Prostate gland (tissue), 2 donors: ENCODE results near the gene PHF12. TPM values are rescaled to one million over a fixed set of nuclear protein-coding genes. Genes with fewer than 3 reads are reported as not detected.

Experiments
- DNase-seq: peaks from one replicate; pipeline ENCODE4 v3.0.0-alpha.2; 2019; ENCODE audit warnings: low spot score
- H3K27ac ChIP-seq, 2 donors: fragments of 200-600 bp; sonication (generic); 2 replicates each; pipeline ENCODE4 v1.5.1; 2017 to 2019
- H3K27me3 ChIP-seq: fragments of 200-600 bp; sonication (generic); replicated peaks from 2 replicates; pipeline ENCODE4 v1.5.1; 2019; ENCODE audit not compliant: insufficient read depth
- H3K36me3 ChIP-seq, 2 donors: fragments of 200-600 bp; sonication (generic); 1 replicate in 1 of 2; 2 replicates in 1 of 2; pipeline versions ENCODE4 v1.5.1 to v1.8.1; 2017 to 2019
- H3K4me1 ChIP-seq: fragments of 200-600 bp; sonication (generic); replicated peaks from 2 replicates; pipeline ENCODE4 v1.5.1; 2019
- H3K4me3 ChIP-seq, 2 donors: fragments of 200-600 bp; sonication (generic); 2 replicates each; pipeline ENCODE4 v1.5.1; 2017 to 2019
- H3K9me3 ChIP-seq: fragments of 200-600 bp; sonication (generic); 2 replicates; pipeline ENCODE4 v1.5.1; 2017
- POLR2A ChIP-seq: fragments of 450-650 bp; IDR thresholded peaks from one replicate; pipeline ENCODE4 v1.6.1; 2016; ENCODE audit warnings: antibody characterized with exemption, mild to moderate bottlenecking
- POLR2AphosphoS5 ChIP-seq: sonication (generic); formaldehyde crosslinking; IDR thresholded peaks from one replicate; pipeline ENCODE4 v1.6.1; 2017; ENCODE audit warnings: antibody characterized with exemption
- WGBS: methylation state at CpG from one replicate; pipeline ENCODE4 v1.1.5; 2018; 5-methylcytosine and 5-hydroxymethylcytosine counted together
- intact Hi-C: fragments of 100-400 bp; cut with DNase I; formaldehyde crosslinking; loops from one replicate; pipeline ENCODE4 v1.14.2; 2022
- total RNA-seq, 2 donors: library from RNA; depleted of rRNA; stranded (reverse); fragments of >200 nt; gene quantifications; one replicate each; pipeline ENCODE4 v1.1.0, GENCODE V29; 2016
- TF ChIP-seq, protein P1 (sequence below), 4 experiments: fragments of 200-600 bp in 2 of 4; fragments of 450-650 bp in 2 of 4; sonication (generic) in 2 of 4; IDR thresholded peaks; 1 replicate in 3 of 4; 2 replicates in 1 of 4; pipeline ENCODE4 v1.5.1; 2016 to 2019; ENCODE audit warnings: antibody characterized with exemption in 4 of 4, mild to moderate bottlenecking in 2 of 4, moderate library complexity in 2 of 4

PHF12 gene
- total RNA-seq, 2 donors from 2014 or later = 74.9 to 112 TPM

DNA sequence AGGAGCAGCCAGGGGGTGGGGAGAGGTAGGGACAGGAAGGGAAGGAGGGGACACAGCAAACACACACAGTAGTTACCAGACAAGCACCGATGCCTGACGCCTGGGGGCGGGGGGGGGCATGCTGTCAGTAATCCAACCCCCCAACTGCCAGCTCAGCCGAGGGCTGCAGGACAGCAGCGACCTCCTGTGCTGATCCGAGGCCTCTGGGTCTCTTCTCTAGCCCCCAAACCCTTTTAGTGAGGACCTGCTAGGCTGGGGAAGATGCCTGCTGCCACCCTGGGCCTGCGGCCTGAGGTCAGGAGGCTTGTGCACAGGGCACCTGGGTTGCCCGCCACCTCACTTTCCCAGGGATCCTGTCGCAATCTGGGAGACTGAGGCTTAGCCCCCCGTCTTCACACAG lies 65.4 kb downstream of the PHF12 start:
- H3K4me1 ChIP-seq = no peaks in the 10 kb centered on the region
- H3K9me3 ChIP-seq = no peaks in the 10 kb centered on the region
- TF ChIP-seq POLR2A = no peak
- no peak for TF ChIP-seq POLR2AphosphoS5
- TF ChIP-seq, protein P1, sequence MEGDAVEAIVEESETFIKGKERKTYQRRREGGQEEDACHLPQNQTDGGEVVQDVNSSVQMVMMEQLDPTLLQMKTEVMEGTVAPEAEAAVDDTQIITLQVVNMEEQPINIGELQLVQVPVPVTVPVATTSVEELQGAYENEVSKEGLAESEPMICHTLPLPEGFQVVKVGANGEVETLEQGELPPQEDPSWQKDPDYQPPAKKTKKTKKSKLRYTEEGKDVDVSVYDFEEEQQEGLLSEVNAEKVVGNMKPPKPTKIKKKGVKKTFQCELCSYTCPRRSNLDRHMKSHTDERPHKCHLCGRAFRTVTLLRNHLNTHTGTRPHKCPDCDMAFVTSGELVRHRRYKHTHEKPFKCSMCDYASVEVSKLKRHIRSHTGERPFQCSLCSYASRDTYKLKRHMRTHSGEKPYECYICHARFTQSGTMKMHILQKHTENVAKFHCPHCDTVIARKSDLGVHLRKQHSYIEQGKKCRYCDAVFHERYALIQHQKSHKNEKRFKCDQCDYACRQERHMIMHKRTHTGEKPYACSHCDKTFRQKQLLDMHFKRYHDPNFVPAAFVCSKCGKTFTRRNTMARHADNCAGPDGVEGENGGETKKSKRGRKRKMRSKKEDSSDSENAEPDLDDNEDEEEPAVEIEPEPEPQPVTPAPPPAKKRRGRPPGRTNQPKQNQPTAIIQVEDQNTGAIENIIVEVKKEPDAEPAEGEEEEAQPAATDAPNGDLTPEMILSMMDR (IDR thresholded peaks at IDR 0.05) = no peak
- no peak overlapping the region for H3K4me3 ChIP-seq
- peaks cover 20 to 26% of the 10 kb centered on the region in 2 donors for H3K36me3 ChIP-seq
- H3K27me3 ChIP-seq = no peaks in the 10 kb centered on the region
- DNase-seq = no peak
- intact Hi-C loops = no loop called here
- 64% methylated on average over 10 of the region's 10 CpGs for WGBS
- no peak overlapping the region for H3K27ac ChIP-seq

DNA sequence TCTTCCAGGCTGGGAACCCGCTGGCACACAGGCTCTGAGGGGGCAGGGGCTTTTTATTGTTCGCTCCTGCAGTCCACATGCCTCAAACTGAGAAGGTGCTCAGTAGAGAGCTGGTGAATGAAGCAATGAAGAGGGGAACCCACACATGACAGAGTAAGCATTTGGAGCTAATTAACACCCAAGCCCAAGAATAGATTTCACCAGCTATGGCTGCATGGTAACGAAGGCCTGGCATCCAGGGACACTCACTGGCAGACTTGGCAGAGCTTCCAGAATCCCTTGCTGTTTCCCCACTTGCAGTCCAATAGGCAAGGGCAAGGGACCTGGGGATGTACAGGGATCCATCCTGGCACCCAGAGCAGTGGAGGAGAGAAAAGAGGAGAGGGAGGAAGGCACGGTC lies 66.0 kb downstream of the PHF12 start:
- TF ChIP-seq POLR2A (no peak), POLR2AphosphoS5 (no peak)
- TF ChIP-seq, protein P1 (IDR thresholded peaks at IDR 0.05) = no peak
- intact Hi-C loops = no loop called here
- peaks cover 23 to 31% of the 10 kb centered on the region in 2 donors for H3K36me3 ChIP-seq

DNA sequence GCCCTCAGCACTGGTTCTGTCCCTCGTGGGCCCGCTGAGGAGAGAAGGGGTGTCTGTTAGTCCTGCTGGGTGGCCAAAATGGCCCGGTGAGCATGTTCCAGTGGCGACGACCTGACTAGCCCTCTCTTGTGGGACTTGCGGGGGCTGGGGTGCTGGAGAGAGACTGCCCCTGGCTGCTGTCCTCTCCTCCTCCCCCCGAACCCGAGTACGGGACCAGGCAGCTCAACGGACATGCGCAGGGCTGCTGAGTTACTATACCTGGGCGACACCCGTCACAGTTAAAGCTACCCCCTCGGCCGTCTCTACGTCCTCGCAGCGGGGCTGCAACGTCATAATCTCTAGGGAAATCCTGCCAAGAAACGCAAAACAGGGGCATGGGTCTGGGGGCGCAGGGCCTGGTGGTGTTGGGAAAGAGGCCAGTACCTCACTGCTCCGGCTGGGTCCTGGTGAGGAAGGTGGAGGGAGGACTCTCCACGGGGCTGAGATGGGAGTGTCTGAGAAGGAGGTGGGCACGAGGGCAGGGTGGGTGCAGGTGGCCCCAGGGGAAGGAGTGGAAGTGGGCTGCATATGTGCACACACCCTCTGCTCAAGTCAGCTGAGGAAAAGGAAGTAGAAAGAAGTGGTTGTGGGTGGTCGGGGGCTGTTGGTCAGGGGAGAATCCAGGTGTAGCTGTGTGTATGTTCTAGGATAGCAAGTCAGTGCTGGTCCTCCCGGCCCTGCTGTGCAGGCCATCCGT lies 67.2 kb downstream of the PHF12 start:
- no peaks in the 10 kb centered on the region for H3K4me1 ChIP-seq
- TF ChIP-seq POLR2AphosphoS5 = no peak
- TF ChIP-seq, protein P1 (IDR thresholded peaks at IDR 0.05) = no peak
- TF ChIP-seq POLR2A = no peak
- H3K27ac ChIP-seq = no peak overlapping the region
- intact Hi-C loops = no loop called here
- H3K36me3 ChIP-seq = peaks cover 23 to 44% of the 10 kb centered on the region in 2 donors
- no peaks in the 10 kb centered on the region for H3K27me3 ChIP-seq
- no peak for DNase-seq
- no peak overlapping the region for H3K4me3 ChIP-seq
- no peaks in the 10 kb centered on the region for H3K9me3 ChIP-seq
- 86% methylated on average over 27 of the region's 27 CpGs for WGBS

More for the DNA sequence above, 66.0 kb downstream of the PHF12 start:
- no peak overlapping the region for H3K4me3 ChIP-seq
- DNase-seq = no peak
- H3K4me1 ChIP-seq = no peaks in the 10 kb centered on the region
- H3K27ac ChIP-seq = no peak overlapping the region
- no peaks in the 10 kb centered on the region for H3K9me3 ChIP-seq
- WGBS = 93% methylated on average over 4 of the region's 4 CpGs
- H3K27me3 ChIP-seq = no peaks in the 10 kb centered on the region

DNA sequence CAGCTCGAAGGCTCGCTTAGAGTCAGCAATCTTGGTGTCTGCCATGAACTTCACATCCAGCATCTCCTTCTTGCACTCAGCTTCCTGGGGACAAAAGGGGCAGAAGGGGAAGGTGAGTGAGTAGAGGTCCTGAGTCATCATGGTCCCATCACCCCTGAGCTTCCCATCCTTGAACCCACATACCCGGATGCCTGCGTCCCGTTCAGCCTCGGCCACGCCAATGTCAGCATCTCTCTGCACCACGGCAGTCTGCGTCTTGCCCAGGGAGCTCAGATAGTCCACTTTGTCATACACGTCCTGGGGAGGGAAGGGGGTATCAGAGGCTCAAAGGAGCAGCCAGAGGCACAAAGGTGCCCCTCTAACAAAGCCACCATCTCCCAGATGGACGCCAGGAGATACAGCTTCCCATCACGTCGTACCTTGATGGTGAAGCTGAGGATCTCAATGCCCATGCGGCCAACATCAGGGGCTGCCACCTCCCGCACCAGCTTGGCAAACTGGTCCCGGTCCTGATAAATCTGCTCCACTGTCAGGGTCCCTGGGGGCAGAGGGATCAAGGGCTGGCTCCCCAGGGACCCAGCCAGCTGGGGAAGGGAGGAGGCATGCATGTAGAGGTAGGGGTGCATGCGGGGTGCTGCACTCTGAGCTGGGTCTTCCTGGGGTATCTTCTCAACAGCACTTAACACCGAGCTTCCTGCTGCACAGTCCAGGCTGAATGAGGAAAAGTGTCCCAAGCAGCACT lies 69.0 kb downstream of the PHF12 start:
- no peaks in the 10 kb centered on the region for H3K4me1 ChIP-seq
- WGBS = 91% methylated on average over 18 of the region's 18 CpGs
- no peak overlapping the region for H3K27ac ChIP-seq
- H3K27me3 ChIP-seq = no peaks in the 10 kb centered on the region
- peaks cover 23 to 44% of the 10 kb centered on the region in 2 donors for H3K36me3 ChIP-seq
- TF ChIP-seq POLR2AphosphoS5 (no peak), POLR2A (no peak)
- TF ChIP-seq, protein P1 (IDR thresholded peaks at IDR 0.05) = no peak
- H3K9me3 ChIP-seq = no peaks in the 10 kb centered on the region
- intact Hi-C loops = no loop called here
- H3K4me3 ChIP-seq = no peak overlapping the region
- no peak for DNase-seq
